Measurements from ENCODE around the gene TNIP1.

The TNIP1 gene

GRCh38 chr5:151123897-151124751 lies 43.3 kb upstream of the TNIP1 start:
- ATAC-seq (ENCODE audit: insufficient read depth, low read depth): peak; percentile 85
- H3K36me3 ChIP-seq (ENCODE audit: insufficient read depth, low read length): peaks cover 90% of the 10 kb centered on the region
- no peaks in the 10 kb centered on the region for H3K9me3 ChIP-seq (ENCODE audit: insufficient read depth, low read length, severe bottlenecking)
- peak overlapping the region; percentile 55 for H3K27ac ChIP-seq (ENCODE audit: low read length)
- H3K4me1 ChIP-seq (ENCODE audit: insufficient read depth, low read length): peaks cover 35% of the 10 kb centered on the region
- H3K9ac ChIP-seq (ENCODE audit: low read depth, low read length): no peak overlapping the region
- H3K4me3 ChIP-seq (ENCODE audit: low read depth in 1 of 2, low read length in 2 of 2): no peak overlapping the region
- H3K27me3 ChIP-seq (ENCODE audit: insufficient read depth, low read length, poor library complexity): no peaks in the 10 kb centered on the region
- no peak overlapping the region for H2AFZ ChIP-seq (ENCODE audit: low read depth, low read length)
- no peak overlapping the region for H3K4me2 ChIP-seq (ENCODE audit: insufficient read depth, low read length)
- no peaks in the 10 kb centered on the region for H3K79me2 ChIP-seq (ENCODE audit: insufficient read depth, low read length)
- peak; percentile 77 for DNase-seq
- TF ChIP-seq EZH2 (IDR thresholded peaks at IDR 0.05; ENCODE audit: borderline replicate concordance, low read depth, low read length, severe bottlenecking): no peak
- TF ChIP-seq, protein P1, sequence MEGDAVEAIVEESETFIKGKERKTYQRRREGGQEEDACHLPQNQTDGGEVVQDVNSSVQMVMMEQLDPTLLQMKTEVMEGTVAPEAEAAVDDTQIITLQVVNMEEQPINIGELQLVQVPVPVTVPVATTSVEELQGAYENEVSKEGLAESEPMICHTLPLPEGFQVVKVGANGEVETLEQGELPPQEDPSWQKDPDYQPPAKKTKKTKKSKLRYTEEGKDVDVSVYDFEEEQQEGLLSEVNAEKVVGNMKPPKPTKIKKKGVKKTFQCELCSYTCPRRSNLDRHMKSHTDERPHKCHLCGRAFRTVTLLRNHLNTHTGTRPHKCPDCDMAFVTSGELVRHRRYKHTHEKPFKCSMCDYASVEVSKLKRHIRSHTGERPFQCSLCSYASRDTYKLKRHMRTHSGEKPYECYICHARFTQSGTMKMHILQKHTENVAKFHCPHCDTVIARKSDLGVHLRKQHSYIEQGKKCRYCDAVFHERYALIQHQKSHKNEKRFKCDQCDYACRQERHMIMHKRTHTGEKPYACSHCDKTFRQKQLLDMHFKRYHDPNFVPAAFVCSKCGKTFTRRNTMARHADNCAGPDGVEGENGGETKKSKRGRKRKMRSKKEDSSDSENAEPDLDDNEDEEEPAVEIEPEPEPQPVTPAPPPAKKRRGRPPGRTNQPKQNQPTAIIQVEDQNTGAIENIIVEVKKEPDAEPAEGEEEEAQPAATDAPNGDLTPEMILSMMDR (IDR thresholded peaks at IDR 0.05; ENCODE audit: borderline replicate concordance, extremely low read depth, low read length, poor library complexity, severe bottlenecking): no peak
- H4K20me1 ChIP-seq (ENCODE audit: insufficient read depth, low read length): peaks cover 8% of the 10 kb centered on the region

DNA sequence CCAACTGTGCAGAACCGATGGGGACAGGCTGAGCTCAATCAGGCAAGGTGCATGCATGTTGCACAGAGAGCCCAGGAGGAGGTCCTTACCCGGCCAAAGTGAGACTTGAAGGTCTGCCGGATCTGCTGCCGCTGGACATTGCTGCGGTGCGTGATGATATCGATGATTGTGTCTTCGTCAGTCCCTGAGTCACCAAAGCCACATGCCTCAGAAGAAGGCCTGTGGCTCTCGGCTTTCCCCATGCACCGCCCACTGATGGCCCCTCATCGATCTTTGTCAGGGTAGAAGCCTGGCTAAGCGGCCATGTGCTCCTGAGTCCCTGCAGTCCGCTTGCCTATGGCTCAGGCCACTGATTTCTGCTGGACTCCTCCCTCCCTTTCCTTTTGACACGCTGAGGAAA lies 42.0 kb upstream of the TNIP1 start:
- Histone ChIP-seq H3K4me1 (ENCODE audit: insufficient read depth, low read length) (peaks cover 35% of the 10 kb centered on the region), H3K36me3 (ENCODE audit: insufficient read depth, low read length) (peaks cover 83% of the 10 kb centered on the region), H4K20me1 (ENCODE audit: insufficient read depth, low read length) (peaks cover 8% of the 10 kb centered on the region), H3K27me3 (ENCODE audit: insufficient read depth, low read length, poor library complexity) (no peaks in the 10 kb centered on the region), H3K9ac (ENCODE audit: low read depth, low read length) (no peak overlapping the region), H2AFZ (ENCODE audit: low read depth, low read length) (no peak overlapping the region), H3K9me3 (ENCODE audit: insufficient read depth, low read length, severe bottlenecking) (no peaks in the 10 kb centered on the region), H3K79me2 (ENCODE audit: insufficient read depth, low read length) (no peaks in the 10 kb centered on the region), H3K4me3 (ENCODE audit: low read depth in 1 of 2, low read length in 2 of 2) (no peak overlapping the region), H3K4me2 (ENCODE audit: insufficient read depth, low read length) (no peak overlapping the region), H3K27ac (ENCODE audit: low read length) (peak overlapping the region; percentile 33)
- DNase-seq (no peak), ATAC-seq (ENCODE audit: insufficient read depth, low read depth) (no peak)
- TF ChIP-seq, protein P1 (IDR thresholded peaks at IDR 0.05; ENCODE audit: borderline replicate concordance, extremely low read depth, low read length, poor library complexity, severe bottlenecking): no peak
- TF ChIP-seq EZH2 (IDR thresholded peaks at IDR 0.05; ENCODE audit: borderline replicate concordance, low read depth, low read length, severe bottlenecking): no peak

DNA sequence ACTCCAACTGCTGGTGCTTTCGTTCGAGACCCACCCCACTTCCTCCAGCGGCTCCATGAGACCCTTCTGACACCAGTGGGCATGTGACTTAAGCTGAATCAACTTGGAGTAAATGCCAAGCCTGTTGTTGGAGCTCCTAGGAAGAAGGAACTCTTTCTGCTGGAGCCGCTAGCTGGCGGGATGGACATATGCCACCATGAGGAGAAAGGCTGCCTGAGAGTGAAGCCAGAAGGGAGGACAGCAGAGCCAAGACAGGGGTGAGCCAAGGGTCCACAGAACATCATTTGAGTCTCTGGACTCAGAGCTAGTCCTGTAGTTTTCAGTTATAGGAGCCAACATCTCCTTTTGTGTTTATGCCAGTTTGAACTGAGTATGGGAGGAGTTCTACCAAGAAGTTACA lies 40.8 kb upstream of the TNIP1 start:
- H3K36me3 ChIP-seq (ENCODE audit: insufficient read depth, low read length): peaks cover 84% of the 10 kb centered on the region
- H3K4me3 ChIP-seq (ENCODE audit: low read depth in 1 of 2, low read length in 2 of 2): no peak overlapping the region
- H3K9me3 ChIP-seq (ENCODE audit: insufficient read depth, low read length, severe bottlenecking): no peaks in the 10 kb centered on the region
- TF ChIP-seq, protein P1 (IDR thresholded peaks at IDR 0.05; ENCODE audit: borderline replicate concordance, extremely low read depth, low read length, poor library complexity, severe bottlenecking): no peak
- TF ChIP-seq EZH2 (IDR thresholded peaks at IDR 0.05; ENCODE audit: borderline replicate concordance, low read depth, low read length, severe bottlenecking): no peak
- H3K9ac ChIP-seq (ENCODE audit: low read depth, low read length): no peak overlapping the region
- H3K27ac ChIP-seq (ENCODE audit: low read length): no peak overlapping the region
- peaks cover 8% of the 10 kb centered on the region for H4K20me1 ChIP-seq (ENCODE audit: insufficient read depth, low read length)
- peaks cover 35% of the 10 kb centered on the region for H3K4me1 ChIP-seq (ENCODE audit: insufficient read depth, low read length)
- ATAC-seq (ENCODE audit: insufficient read depth, low read depth) (no peak), DNase-seq (no peak)
- H3K4me2 ChIP-seq (ENCODE audit: insufficient read depth, low read length): no peak overlapping the region
- H3K79me2 ChIP-seq (ENCODE audit: insufficient read depth, low read length): no peaks in the 10 kb centered on the region
- no peak overlapping the region for H2AFZ ChIP-seq (ENCODE audit: low read depth, low read length)
- no peaks in the 10 kb centered on the region for H3K27me3 ChIP-seq (ENCODE audit: insufficient read depth, low read length, poor library complexity)

Measured in DND-41 (cell line).